Prostate gland (tissue), 2 donors: ENCODE results near the gene BAIAP2. TPM values are rescaled to one million over a fixed set of nuclear protein-coding genes. Genes with fewer than 3 reads are reported as not detected.
A peak's percentile ranks its signal among the peaks of the same experiment; 100 is the strongest.

Experiments used
- DNase-seq: peaks from one replicate; pipeline ENCODE4 v3.0.0-alpha.2; 2019; ENCODE audit warnings: low spot score
- H3K27ac ChIP-seq, 2 donors: fragments of 200-600 bp; sonication (generic); 2 replicates each; pipeline ENCODE4 v1.5.1; 2017 to 2019
- H3K27me3 ChIP-seq: fragments of 200-600 bp; sonication (generic); replicated peaks from 2 replicates; pipeline ENCODE4 v1.5.1; 2019; ENCODE audit not compliant: insufficient read depth
- H3K36me3 ChIP-seq, 2 donors: fragments of 200-600 bp; sonication (generic); 1 replicate in 1 of 2; 2 replicates in 1 of 2; pipeline versions ENCODE4 v1.5.1 to v1.8.1; 2017 to 2019
- H3K4me1 ChIP-seq: fragments of 200-600 bp; sonication (generic); replicated peaks from 2 replicates; pipeline ENCODE4 v1.5.1; 2019
- H3K4me3 ChIP-seq, 2 donors: fragments of 200-600 bp; sonication (generic); 2 replicates each; pipeline ENCODE4 v1.5.1; 2017 to 2019
- H3K9me3 ChIP-seq: fragments of 200-600 bp; sonication (generic); 2 replicates; pipeline ENCODE4 v1.5.1; 2017
- CTCF ChIP-seq, 4 experiments: fragments of 200-600 bp in 2 of 4; fragments of 450-650 bp in 2 of 4; sonication (generic) in 2 of 4; IDR thresholded peaks; 1 replicate in 3 of 4; 2 replicates in 1 of 4; pipeline ENCODE4 v1.5.1; 2016 to 2019; ENCODE audit warnings: antibody characterized with exemption in 4 of 4, mild to moderate bottlenecking in 2 of 4, moderate library complexity in 2 of 4
- POLR2A ChIP-seq: fragments of 450-650 bp; IDR thresholded peaks from one replicate; pipeline ENCODE4 v1.6.1; 2016; ENCODE audit warnings: antibody characterized with exemption, mild to moderate bottlenecking
- POLR2AphosphoS5 ChIP-seq: sonication (generic); formaldehyde crosslinking; IDR thresholded peaks from one replicate; pipeline ENCODE4 v1.6.1; 2017; ENCODE audit warnings: antibody characterized with exemption
- WGBS: methylation state at CpG from one replicate; pipeline ENCODE4 v1.1.5; 2018; 5-methylcytosine and 5-hydroxymethylcytosine counted together
- intact Hi-C: fragments of 100-400 bp; cut with DNase I; formaldehyde crosslinking; loops from one replicate; pipeline ENCODE4 v1.14.2; 2022
- total RNA-seq, 2 donors: library from RNA; depleted of rRNA; stranded (reverse); fragments of >200 nt; gene quantifications; one replicate each; pipeline ENCODE4 v1.1.0, GENCODE V29; 2016

The BAIAP2 gene
- total RNA-seq, 2 donors from 2014 or later = 125 to 148 TPM

GRCh38 chr17:81119223-81120148, 84.5 kb downstream of the BAIAP2 start:
- peak overlapping the region; percentile 33 to 51 for H3K27ac ChIP-seq
- DNase-seq = peak; percentile 84
- H3K4me1 ChIP-seq = no peaks in the 10 kb centered on the region
- peaks cover 3 to 5% of the 10 kb centered on the region in 2 donors for H3K36me3 ChIP-seq
- WGBS = 42% methylated on average over 55 of the region's 89 CpGs
- no peaks in the 10 kb centered on the region for H3K27me3 ChIP-seq
- intact Hi-C loops = no loop called here
- H3K4me3 ChIP-seq = peak overlapping the region; percentile 21 to 24
- TF ChIP-seq POLR2AphosphoS5 = peak; percentile 41
- TF ChIP-seq POLR2A = no peak
- peak in 2 of 4 experiments; percentile 6 to 31 for TF ChIP-seq CTCF (IDR thresholded peaks at IDR 0.05)
- H3K9me3 ChIP-seq = no peaks in the 10 kb centered on the region

- TF ChIP-seq POLR2AphosphoS5 = no peak
- TF ChIP-seq POLR2A = no peak
- intact Hi-C loops = no loop called here
- peak overlapping the region in 1 of 2 donors; percentile 5 for H3K4me3 ChIP-seq
- no peaks in the 10 kb centered on the region for H3K9me3 ChIP-seq
- no peak for DNase-seq
- H3K27me3 ChIP-seq = no peaks in the 10 kb centered on the region
- H3K36me3 ChIP-seq = peaks cover 3 to 5% of the 10 kb centered on the region in 2 donors
- WGBS = 85% methylated on average over 31 of the region's 33 CpGs
- H3K4me1 ChIP-seq = no peaks in the 10 kb centered on the region
- peak overlapping the region in 1 of 2 donors; percentile 26 for H3K27ac ChIP-seq
Observed at GRCh38 chr17:81120149-81120484, 85.2 kb downstream of the BAIAP2 start.

- Histone ChIP-seq H3K36me3 (peaks cover 2 to 3% of the 10 kb centered on the region in 2 donors), H3K9me3 (no peaks in the 10 kb centered on the region), H3K4me3 (no peak overlapping the region), H3K27me3 (no peaks in the 10 kb centered on the region), H3K27ac (no peak overlapping the region), H3K4me1 (no peaks in the 10 kb centered on the region)
- intact Hi-C loops = no loop called here
- 91% methylated on average over 28 of the region's 45 CpGs for WGBS
- no peak for DNase-seq
- TF ChIP-seq CTCF (IDR thresholded peaks at IDR 0.05) (no peak), POLR2A (no peak), POLR2AphosphoS5 (no peak)
Observed at GRCh38 chr17:81120695-81121621, 86.0 kb downstream of the BAIAP2 start.

GRCh38 chr17:81121841-81122733, 87.1 kb downstream of the BAIAP2 start:
- Histone ChIP-seq H3K4me1 (no peaks in the 10 kb centered on the region), H3K9me3 (no peaks in the 10 kb centered on the region), H3K36me3 (no peaks in the 10 kb centered on the region), H3K27me3 (no peaks in the 10 kb centered on the region), H3K27ac (no peak overlapping the region), H3K4me3 (no peak overlapping the region)
- intact Hi-C loops = no loop called here
- TF ChIP-seq POLR2AphosphoS5 (no peak), POLR2A (no peak), CTCF (IDR thresholded peaks at IDR 0.05) (no peak)
- no peak for DNase-seq
- WGBS = 52% methylated on average over 106 of the region's 109 CpGs
